ENCODE measurements around the gene DNMT1.

GRCh38 chr19:10146142-10146541, 48.6 kb downstream of the DNMT1 start:
- no peak for TF ChIP-seq GATA2 (IDR thresholded peaks at IDR 0.05; ENCODE audit: low read depth, low read length)
- no peak for TF ChIP-seq GATA3 (IDR thresholded peaks at IDR 0.05; ENCODE audit: low read depth, low read length)
